PFSK-1 (cell line): ENCODE results near the gene ACOT12.

ENCODE experiments used
- FOXP2 ChIP-seq: optimal IDR thresholded peaks from 2 replicates; pipeline ENCODE3; 2011; ENCODE audit warnings: borderline replicate concordance, control low read depth, inconsistent platforms; ENCODE audit not compliant: insufficient read depth; ENCODE audit errors: extremely low read length, extremely low read depth
- POLR2AphosphoS5 ChIP-seq: IDR thresholded peaks from 2 replicates; pipeline ENCODE4 v1.6.1; 2012; ENCODE audit warnings: low read depth, mild to moderate bottlenecking, control low read depth, low read length, moderate library complexity
- REST ChIP-seq, 2 experiments: IDR thresholded peaks; 2 replicates each; pipeline versions ENCODE4 v1.6.1 to v1.8.0; 2011 to 2012; ENCODE audit warnings: low read depth in 2 of 2, low read length in 2 of 2, control low read depth in 1 of 2, inconsistent platforms in 1 of 2, mild to moderate bottlenecking in 1 of 2, moderate library complexity in 1 of 2; ENCODE audit not compliant: insufficient read depth in 1 of 2
- SIN3A ChIP-seq: IDR thresholded peaks from 2 replicates; pipeline ENCODE4 v1.6.1; 2012; ENCODE audit warnings: mild to moderate bottlenecking, low read length, moderate library complexity, borderline replicate concordance; ENCODE audit not compliant: insufficient read depth
- TAF1 ChIP-seq: IDR thresholded peaks from 2 replicates; pipeline ENCODE4 v1.6.1; 2012; ENCODE audit warnings: low read length, control low read depth, borderline replicate concordance; ENCODE audit not compliant: insufficient read depth

DNA sequence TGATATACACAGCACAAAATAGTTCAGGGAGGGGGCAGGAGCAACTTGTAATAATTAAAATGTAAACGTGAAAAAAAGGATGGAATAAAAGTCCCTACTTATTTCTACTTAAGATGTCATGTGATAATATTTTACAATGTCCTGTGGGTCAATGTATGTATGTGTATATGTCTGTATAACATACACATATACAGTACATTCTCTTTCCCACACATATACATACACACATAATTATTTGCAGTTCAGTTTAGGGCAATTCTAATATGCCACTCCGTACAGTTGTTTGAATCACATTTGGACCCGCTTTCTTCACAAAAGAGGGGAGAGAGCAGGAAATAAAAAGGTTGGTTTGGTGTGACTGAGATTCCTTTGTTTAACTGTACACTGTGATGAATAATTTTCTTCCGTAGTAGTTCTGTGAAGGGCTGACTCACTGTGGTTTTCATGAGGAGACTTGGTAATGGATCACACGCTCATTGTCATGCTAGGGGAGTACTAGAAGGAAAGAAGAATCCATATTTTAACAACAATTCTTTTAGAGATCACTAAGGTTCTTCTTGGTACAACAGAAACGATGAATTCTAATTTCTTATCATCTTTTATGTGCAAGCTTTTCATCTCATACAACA is 26.2 kb upstream of the ACOT12 start:
- TF ChIP-seq REST (IDR thresholded peaks at IDR 0.05; ENCODE audit: insufficient read depth in 1 of 2, low read depth in 2 of 2, low read length in 2 of 2) = no peak
- no peak for TF ChIP-seq POLR2AphosphoS5
- no peak for TF ChIP-seq FOXP2
- no peak for TF ChIP-seq TAF1
- no peak for TF ChIP-seq SIN3A
